Left cardiac atrium (tissue), 4 donors: ENCODE data around the gene NKG7. TPM values are rescaled to one million over a fixed set of nuclear protein-coding genes. Genes with fewer than 3 reads are reported as not detected.

ENCODE experiments used
- ATAC-seq, 2 donors: fragments of 200-7000 bp; cut with Tn5 transposase; one replicate each; pipeline ENCODE4 v1.9.1; 2020; ENCODE audit warnings: mild to moderate bottlenecking in 2 of 2, moderate library complexity in 2 of 2
- DNase-seq: peaks from one replicate; pipeline ENCODE4 v3.0.0-alpha.2; 2020
- intact Hi-C, 2 donors: fragments of 100-400 bp; cut with DNase I; formaldehyde crosslinking; loops; one replicate each; pipeline versions ENCODE4 v1.14.1 to v1.15.1; 2022 to 2023
- total RNA-seq, 2 donors: library from RNA; stranded (reverse); fragmentation: NEBNext Ultra II Directional; extraction: Animal tissue kit (Norgen Biotek cat#: 25700); gene quantifications; one replicate each; pipeline ENCODE4 v1.2.1, GENCODE V29; 2021
- donor health status: DM: no; HTN: yes; CAD: no.
- donor health status: DM: no; HTN: yes; CAD: no; lungs with severe emphysema.
- donor health status: DM: yes; HTN: yes; CAD: no.
- donor health status: Dilated cardiomyopathy.

Gene NKG7
- total RNA-seq, 2 donors from 2014 or later, result 0.89 to 4.0 TPM

DNA sequence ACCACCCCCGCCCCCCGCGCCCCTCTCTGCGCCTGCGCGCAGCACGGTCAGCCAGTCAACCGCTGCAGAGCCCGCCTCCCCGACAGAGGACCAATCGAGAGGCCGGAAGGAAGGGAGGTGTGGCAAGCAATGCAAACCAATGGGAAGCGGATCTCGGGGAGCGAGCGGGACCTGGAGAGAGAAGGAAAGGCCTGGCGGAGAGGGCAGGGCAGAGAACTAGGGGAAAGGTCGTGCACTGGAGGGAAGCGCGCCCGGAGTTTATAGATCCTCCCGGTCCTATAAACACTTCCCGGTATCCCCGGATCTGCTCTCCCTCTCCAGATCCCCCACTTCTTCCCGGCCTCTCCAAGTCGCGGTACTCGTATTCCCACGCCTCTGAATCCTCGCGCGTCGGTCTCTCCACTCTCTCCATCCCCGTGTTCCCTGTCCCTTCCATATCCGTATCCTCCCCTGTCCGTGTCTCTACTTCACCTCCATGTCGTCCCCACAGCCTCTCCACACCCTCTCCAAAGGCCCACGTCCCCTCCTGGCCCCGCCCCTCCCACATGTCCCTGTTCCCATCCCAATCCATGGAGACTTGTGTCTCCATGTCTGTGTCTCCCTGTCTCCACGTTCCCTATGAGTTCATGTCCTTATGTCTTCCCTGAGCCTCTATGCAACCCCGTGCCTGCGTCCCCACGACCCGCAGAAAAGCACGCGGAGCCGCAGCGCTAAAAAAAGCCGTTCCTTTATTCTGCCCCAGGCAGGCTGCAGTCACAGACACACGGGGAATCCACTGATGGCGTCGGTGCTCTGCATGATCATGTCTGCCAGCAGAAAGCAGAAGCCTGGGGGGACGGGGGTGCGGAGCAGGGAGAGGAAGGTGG, 5.8 kb downstream of the NKG7 start:
- DNase-seq (peak; percentile 99), ATAC-seq (peak; percentile 79 to 85)
- intact Hi-C loops, result loop anchor here in 1 of 2 donors (2.0 kb wide), 1 partner anchor 28 kb away; no protein-coding TSS in a partner anchor

DNA sequence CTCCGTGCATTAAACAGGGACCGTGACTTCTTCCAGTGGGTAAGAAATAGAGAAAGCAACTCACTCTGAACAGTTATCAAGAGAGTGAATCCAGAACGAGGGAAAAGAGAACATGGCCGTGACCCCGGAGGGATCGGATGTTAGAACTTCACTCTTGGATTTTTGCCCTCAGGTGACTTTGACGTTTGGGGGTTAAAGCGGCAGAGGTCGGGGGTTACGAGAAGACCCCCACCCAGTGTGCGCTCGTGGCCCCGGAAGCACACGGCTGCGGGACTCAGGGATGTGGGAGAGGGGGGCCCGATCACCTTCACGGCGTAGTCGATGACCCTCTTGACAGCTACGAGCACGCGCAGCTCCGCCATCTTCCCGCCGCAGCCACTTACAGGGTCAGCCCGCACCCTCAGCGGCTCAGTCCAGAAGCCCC, 6.5 kb downstream of the NKG7 start, which contains the start of gene ETFB:
TSS of gene ETFB (minus strand) at position 424 of the 424 bp plus-strand sequence. CDS start at position 362, 62 bp downstream.
- intact Hi-C loops, result loop anchor here in 1 of 2 donors (2.0 kb wide), 1 partner anchor 27 kb away; no protein-coding TSS in a partner anchor
- no peak for DNase-seq
- ATAC-seq, result no peak

DNA sequence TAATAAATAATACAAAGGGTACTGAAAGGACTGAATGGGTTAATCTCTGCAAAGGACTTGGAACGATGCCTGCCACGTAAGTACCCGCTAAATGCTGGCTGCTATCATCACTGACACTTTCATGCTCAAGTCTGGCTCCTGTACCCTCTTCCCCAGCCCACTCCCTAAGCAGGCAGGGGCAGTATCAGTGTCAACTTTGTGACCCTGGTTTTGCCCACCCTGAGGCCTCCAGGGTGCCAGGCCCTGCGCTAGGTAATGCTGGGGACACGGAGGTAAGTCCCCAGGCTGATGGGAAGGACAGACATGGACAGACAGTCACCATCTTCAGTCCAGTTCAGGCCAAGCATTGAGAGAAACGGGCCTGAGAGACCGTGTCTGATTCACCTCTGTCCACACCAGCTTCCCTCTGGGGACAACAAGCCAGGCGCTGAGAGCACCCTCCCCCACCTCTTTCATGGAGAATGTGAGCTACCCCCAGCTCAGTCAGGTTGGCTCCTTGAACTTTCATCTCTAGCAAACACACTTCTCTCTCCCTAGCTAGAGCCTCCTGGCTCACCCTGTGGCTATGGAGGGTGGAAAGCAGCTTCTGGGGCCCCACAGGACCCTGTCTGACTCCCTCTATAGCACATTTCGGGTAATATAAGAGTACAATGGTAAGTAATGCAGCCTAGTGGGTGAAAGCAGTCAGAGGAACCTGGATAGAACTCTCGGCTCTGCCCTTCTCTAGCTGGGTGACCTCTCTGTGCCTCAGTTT, 7.1 kb downstream of the NKG7 start:
- intact Hi-C loops, result no loop called here
- ATAC-seq, result no peak
- DNase-seq, result peak; percentile 38

DNA sequence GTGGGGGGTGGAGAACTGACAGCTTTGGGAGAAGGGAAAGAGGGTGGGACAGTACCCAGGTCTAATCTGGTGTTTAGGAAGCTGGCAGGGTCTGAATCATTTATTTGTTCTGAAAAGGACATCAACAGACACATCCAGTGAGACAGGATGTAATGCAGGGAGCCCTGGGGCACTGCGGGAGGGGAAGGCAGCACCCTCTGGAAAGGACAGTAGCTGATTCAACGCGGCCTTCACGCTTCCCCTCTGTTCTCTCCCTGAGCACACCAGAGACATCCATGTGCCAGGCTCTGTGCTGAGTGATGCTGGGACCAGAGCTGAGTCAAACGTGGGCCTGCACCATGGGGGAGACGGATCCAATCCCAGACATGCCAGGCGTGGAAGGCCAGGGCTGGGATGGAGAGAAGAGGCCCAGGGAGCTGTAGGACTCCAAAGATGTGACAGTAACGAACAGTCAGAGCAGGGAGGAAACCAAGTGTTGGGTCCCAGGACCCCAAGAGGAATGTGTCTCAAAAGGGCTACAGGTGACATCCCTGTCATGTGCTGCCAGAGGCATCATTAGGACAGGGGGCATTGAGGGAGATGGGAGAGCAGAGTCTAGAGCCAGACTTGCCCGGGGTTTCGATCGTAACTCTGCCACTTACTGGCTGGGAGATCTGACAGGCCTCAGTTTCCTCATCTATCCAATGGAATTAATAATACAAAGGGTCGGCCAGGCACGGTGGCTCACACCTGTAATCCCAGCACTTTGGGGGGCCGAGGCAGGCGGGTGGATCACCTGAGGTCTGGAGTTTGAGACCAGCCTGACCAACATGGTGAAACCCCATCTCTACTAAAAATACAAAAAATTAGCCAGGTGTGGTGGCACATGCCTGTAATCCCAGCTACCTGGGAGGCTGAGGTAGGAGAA, 8.0 kb downstream of the NKG7 start:
- DNase-seq, result peak; percentile 26
- intact Hi-C loops, result no loop called here
- no peak for ATAC-seq

DNA sequence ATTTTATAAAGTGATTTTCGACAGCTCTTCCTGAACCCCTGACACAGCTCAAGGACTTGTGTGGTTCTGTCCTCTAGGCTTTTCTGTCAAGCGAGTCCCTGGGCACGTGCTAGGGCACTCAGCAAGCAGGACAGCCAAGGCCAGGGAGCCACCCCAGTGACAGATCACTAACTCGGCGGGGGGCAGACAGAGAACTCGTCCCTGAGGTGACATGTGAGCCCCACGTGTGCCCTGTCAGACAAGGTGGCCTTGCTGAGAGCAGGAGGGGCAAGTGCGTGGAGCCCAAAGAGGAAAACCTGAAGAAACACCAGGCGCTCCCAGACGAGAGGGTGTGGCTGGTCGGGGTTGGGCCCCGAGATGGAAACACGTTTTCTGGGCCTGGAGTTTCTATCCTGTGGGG, 11.2 kb downstream of the NKG7 start:
- DNase-seq (peak; percentile 17), ATAC-seq (no peak)
- intact Hi-C loops, result no loop called here

DNA sequence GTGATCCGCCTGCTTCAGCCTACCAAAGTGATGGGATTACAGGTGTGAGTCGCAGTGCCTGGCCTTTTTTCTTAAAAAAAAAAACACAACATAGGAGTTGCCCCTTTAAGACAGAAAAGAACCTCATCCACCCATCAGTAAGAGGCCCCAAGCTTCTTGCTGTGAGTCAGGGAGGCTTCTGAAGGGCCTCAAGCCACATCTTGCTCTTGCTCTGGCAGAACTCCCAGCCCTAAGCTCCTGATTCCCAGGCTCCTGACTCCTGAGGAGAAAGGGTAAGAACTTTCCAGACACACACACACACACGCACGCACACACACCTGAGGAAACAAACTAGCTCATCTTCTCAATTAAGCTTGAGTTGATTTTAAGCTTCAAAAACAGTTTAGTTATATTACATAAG, 13.2 kb downstream of the NKG7 start:
- peak; percentile 14 for DNase-seq
- no peak for ATAC-seq
- intact Hi-C loops, result no loop called here

DNA sequence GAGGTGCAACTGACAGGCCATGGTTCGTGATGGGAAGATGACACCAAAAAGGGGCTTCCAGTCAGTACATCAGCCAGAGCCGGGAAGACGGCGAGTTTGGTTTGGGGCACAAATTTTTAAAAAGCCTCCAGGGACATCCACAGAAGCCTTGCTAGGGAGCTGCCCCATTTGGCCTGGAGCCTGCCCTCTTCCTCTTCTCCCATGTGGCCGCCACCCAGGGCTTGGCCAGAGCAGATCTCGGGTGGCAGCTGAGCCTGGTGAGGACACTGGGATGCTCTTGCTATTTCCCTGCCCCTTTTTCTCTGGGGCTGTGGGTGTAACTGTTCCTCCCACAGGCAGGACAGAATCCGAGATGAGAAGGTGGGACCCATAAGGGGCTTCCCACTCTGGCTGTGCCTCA, 14.5 kb downstream of the NKG7 start:
- ATAC-seq (no peak), DNase-seq (peak; percentile 5)
- intact Hi-C loops, result no loop called here

DNA sequence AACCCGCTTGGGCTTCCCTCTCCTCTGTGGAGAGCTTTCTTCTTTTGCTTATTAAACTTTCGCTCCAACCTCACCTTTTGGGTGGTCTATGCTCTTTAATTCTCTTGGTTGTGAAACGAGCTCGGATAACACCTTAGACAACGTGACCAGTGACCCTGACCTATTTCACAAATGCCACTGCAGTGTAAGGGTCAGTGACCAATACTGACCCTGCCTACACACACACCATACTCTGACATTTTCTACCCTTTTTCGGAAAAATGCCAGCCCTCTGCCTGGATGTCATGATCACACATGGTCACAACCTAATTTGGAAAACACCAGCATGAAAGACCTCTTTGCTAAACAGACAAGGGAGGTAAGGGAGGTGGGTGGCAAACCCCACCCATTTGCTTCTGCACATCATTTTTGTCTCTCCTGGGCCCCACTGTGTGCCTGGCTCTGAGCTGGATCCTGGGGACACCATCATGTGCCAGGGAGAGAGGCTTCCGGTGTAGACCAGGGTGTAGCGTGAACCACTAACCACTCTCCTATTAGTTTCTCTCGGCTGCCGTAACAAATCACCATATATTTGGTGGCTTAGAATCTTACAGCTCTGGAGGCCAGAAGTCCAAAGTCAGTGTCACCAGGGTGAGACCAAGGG, 16.2 kb downstream of the NKG7 start:
- no peak for DNase-seq
- ATAC-seq, result no peak
- intact Hi-C loops, result no loop called here

DNA sequence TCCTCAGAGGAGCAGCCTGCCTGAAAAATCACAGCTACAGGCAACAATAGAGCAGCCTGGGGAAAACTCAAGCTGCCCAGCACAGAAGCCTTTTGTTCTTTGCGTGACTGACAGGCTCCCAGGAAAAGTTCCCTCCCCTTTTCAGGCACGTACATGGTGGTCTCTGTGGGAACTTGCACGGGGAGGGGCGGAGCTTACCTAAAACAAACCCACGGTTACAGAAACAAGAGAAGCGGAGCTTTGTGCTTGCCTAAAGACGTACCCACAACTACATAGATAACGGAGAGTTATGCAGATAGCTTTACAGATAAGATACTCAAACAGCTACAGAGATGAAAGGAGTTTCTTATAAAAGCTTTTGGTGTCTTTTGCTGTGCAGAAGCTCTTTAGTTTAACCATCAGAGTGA, 17.7 kb downstream of the NKG7 start:
- intact Hi-C loops, result no loop called here
- DNase-seq (peak; percentile 2), ATAC-seq (no peak)

DNA sequence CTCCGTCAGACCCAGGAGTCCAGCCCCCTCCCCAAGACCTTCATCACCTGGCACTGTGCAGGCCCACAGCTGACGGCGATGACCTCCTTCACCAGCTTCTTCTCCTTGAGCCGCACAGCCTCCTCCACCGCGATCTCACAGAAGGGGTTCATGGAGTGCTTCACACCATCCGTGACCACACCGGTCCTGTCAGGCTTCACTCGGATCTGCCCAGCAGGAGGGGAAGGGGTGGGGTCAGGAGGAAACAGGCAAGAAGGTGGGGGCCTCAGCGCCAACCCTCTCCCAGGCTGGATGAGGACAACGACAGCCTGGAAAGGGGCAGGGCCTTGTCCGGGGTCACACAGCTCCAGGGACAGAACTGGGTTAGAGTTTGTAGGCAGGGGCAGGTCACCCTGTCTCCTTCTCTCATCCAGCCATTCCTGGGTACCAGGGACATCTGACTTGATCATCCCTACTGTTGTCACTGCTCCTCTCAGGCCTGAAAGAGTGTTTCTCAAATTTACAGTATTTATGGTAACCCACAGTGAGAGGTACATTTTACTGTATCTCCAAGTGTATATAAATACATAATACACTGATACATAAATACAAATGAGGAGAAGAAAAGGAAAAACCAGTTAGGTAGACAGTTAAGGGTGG, 18.2 kb downstream of the NKG7 start:
- intact Hi-C loops, result no loop called here
- ATAC-seq, result no peak
- DNase-seq, result peak; percentile 12

DNA sequence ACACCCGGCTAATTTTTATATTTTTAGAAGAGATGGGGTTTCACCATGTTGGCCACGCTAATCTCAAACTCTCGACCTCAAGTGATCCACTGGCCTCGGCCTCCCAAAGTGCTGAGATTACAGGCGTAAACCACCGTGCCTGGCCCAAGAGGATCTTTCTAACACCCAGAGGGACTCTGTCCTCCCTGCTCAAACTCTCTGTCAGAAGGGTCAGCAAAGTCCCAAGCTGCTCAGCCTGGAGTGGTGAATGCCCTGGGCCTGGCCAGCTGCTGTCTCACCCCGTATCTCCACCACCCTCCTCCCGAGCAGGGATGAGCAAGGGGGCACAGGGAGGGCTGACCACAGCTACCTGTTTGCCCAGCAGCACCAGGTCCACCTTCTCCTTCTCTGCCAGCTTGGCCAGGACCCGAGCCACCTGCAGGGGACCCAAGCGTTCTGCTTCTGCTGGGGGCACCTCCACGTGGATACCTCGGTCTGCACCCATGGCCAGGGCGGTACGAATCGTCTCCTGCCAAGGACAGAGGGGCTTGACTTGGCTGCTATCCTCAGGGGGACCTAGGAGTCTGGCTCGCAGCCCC, 19.6 kb downstream of the NKG7 start:
- no peak for DNase-seq
- no peak for ATAC-seq
- intact Hi-C loops, result no loop called here

DNA sequence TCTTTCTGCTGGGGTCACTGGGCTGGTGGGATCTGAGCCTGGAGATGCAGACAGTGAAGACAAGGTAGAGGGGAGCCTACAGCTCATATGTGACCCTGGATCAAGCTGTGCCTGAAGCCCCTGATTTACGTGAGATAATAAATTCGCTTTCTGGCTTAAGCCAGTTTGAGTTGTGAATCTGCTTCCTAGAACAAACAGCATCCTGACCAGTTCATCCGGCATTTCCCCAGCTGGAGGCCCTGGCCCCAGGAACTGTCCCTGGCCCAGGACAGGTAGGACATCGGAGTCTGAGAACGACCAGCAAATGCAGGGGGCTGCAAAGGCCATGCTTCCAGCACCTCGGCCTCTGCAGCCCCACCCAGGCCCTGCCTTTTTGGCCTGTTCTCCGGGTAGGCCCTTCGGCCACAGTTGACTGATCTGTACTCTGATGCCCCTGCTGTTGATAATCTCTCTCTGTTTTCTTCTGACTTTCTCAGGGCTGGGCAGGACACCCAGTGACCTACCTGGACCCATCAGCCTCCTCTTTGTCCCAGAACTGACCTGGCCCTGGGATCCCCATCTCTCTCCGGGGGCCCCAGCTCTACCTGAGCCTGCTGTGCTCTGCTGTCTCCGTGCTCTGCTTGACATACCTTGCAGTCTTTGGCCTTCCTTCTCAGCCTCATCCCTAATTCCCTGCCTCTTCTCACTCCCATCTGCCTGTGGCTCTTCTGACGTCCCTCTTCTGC, 21.0 kb downstream of the NKG7 start:
- no peak for ATAC-seq
- intact Hi-C loops, result no loop called here

DNA sequence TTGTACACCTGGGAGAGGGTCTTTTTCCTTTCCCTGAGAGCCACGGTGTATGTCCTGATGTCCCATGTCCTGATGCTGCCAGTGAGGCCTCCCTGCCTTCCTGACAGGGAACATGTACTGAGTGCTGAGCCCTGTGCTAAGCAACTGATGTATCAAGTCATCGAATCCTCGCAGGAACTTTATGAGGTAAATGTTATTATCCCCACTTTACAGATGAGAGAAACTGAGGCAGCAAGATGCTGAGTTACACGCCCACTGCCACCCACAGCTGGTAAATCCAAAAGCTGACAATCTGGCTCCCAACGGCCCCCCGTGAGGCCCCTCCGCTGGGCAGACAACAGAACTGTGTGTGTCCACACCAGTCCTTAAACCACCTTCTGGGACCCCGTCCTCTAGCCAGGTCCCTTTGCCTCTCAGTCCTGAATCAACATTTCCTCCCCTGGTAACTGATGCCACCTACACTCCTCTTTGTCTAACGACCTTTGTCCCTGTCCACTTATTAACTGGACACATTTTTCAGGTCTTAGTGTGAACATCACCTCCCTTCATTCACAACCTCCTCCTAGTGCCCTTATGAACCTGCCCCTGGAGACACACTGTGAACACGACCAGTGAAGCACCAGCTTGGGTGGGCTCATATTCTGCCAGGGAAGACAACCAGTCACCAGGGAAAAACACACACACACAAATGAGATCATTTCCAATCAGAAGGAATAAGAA, 25.1 kb downstream of the NKG7 start:
- peak; percentile 14 for DNase-seq
- intact Hi-C loops, result loop anchor here in 1 of 2 donors (10.0 kb wide), 1 partner anchor 47 kb away; the partner anchor contains the start of gene C19orf84
- no peak for ATAC-seq

More for the DNA sequence above, 21.0 kb downstream of the NKG7 start:
- DNase-seq, result no peak

DNA sequence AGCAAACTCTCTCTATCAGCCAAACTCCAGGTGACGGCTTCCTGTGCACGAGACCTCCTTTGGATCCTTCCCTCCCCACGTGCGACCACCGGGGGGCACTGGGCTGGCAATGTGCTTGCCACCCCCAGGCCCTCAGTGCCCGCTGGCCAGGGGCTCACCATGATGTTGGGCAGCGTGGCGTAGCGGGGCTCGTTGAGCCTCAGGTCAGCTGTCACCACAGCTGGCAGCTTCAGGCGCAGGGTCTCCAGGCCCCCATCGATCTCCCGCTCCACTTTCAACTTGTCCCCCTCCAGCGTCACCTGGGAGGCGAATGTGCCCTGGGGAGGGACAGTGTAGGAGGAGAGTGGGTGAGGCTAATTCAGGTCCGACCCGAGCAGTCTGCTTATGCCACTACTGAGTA, 25.7 kb downstream of the NKG7 start:
- no peak for ATAC-seq
- DNase-seq, result peak; percentile 12
- intact Hi-C loops, result loop anchor here in 1 of 2 donors (10.0 kb wide), 1 partner anchor 48 kb away; the partner anchor contains the start of gene C19orf84

DNA sequence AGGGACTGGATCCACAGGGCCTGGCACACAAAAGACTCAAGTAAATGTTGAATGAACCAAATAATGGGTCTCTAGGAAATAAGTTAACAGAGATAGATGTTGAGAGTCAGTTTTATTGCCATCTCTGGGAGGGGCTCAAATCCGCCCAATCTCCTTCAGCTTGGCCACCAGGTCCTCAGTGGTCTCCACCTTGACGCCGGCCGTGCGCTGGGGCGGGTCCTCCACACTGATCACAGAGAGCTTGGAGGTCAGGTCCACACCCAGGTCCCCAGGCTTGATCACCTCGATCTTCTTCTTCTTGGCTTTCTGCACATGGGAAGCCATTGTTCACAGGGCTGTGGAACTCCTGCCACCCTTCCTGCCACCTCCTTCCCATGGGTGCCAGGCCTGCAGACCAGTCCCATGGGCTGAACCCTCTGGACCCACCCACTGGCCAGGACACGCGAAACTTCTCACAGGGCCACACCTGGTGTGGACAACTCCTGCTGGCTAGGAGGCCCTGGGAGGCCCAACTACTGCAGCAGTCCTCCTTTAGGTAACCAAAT, 27.3 kb downstream of the NKG7 start:
- ATAC-seq, result no peak
- no peak for DNase-seq
- intact Hi-C loops, result loop anchor here in 1 of 2 donors (10.0 kb wide), 1 partner anchor 50 kb away; the partner anchor contains the start of gene C19orf84
